Gastrocnemius medialis (tissue), 4 donors: Measurements from ENCODE around the gene GIGYF2.

Source experiments
- CTCF ChIP-seq, 5 experiments: fragments of 450-650 bp in 3 of 5; fragments of 200-600 bp in 2 of 5; sonication (generic) in 2 of 5; IDR thresholded peaks in 4 of 5; conservative IDR thresholded peaks in 1 of 5; 1 replicate in 4 of 5; 2 replicates in 1 of 5; pipeline ENCODE4 v1.5.1; 2016 to 2019; ENCODE audit warnings: antibody characterized with exemption in 5 of 5, mild to moderate bottlenecking in 3 of 5, moderate library complexity in 3 of 5
- POLR2A ChIP-seq, 2 donors: fragments of 450-650 bp; IDR thresholded peaks; one replicate each; pipeline ENCODE4 v1.6.1; 2017; ENCODE audit warnings: antibody characterized with exemption in 2 of 2, mild to moderate bottlenecking in 2 of 2, moderate library complexity in 2 of 2

GRCh38 chr2:232772531-232772930, 75.4 kb downstream of the GIGYF2 start:
- TF ChIP-seq CTCF (IDR thresholded peaks at IDR 0.05 in 4 of 5, conservative IDR thresholded peaks at IDR 0.05 in 1 of 5) (no peak), POLR2A (IDR thresholded peaks at IDR 0.05) (no peak)
